HCT116 (cell line): Measurements from ENCODE around the gene SH3BGR. TPM values are rescaled to one million over a fixed set of nuclear protein-coding genes. Genes with fewer than 3 reads are reported as not detected.

Experiments used
- ATAC-seq: fragments of 200-7000 bp; cut with Tn5 transposase; 2 replicates; pipeline ENCODE4 v1.9.1; 2020; ENCODE audit warnings: mild to moderate bottlenecking, moderate library complexity
- BruUV-seq: library from RNA; stranded (reverse); fragments of 400-500 nt; replicated peaks from 2 replicates; lab custom pipeline; 2021; lab: Mats Ljungman, UMichigan
- CTCF ChIA-PET: fragments of 300-600 bp; sonication (Branson Sonifier 250); formaldehyde crosslinking; loops from one replicate; lab custom pipeline; 2021; ENCODE audit warnings: antibody characterized with exemption; lab: Charles Lee
- POLR2A ChIA-PET: fragments of 300-600, 350-600 bp; sonication (Branson Sonifier 250); formaldehyde crosslinking; loops from one replicate; lab custom pipeline; 2021; ENCODE audit warnings: antibody characterized with exemption; lab: Charles Lee
- RAD21 ChIA-PET, 2 experiments: fragments of 300-600 bp; sonication (Branson Sonifier 250); formaldehyde crosslinking; loops; one replicate each; lab custom pipeline; 2023; ENCODE audit warnings: low total read pairs in 2 of 2; ENCODE audit not compliant: uncharacterized antibody in 2 of 2, unreplicated experiment in 2 of 2, low non-redundant PET in 1 of 2; lab: Charles Lee
- DNase-seq: peaks from one replicate; pipeline ENCODE4 v3.0.0-alpha.2; 2010; ENCODE audit warnings: low read depth, low spot score
- H2AFZ ChIP-seq: fragments of 200-600 bp; shearing (Covaris generic), sonication (generic); 2 replicates; pipeline ENCODE4 v1.6.1; 2017; ENCODE audit warnings: low read depth, mixed run types, mixed read lengths, antibody characterized with exemption, low read length; ENCODE audit not compliant: poor library complexity, severe bottlenecking
- H3K27ac ChIP-seq: 2 replicates; pipeline ENCODE4 v1.5.1; 2012; ENCODE audit warnings: low read depth, low read length
- H3K27me3 ChIP-seq: fragments of 200-600 bp; sonication (generic); 2 replicates; pipeline ENCODE4 v1.6.1; 2016; ENCODE audit warnings: mixed run types, low read length, mixed read lengths; ENCODE audit not compliant: insufficient read depth
- H3K36me3 ChIP-seq, 2 experiments: fragments of 200-500 bp in 1 of 2; fragments of 200-600 bp in 1 of 2; sonication (Bioruptor generic) in 1 of 2; sonication (generic) in 1 of 2; 2 replicates each; pipeline versions ENCODE4 v1.5.1 to v1.6.1; 2014 to 2016; ENCODE audit warnings: low read length in 2 of 2, inconsistent platforms in 1 of 2, mixed read lengths in 1 of 2, mixed run types in 1 of 2; ENCODE audit not compliant: insufficient read depth in 2 of 2, control insufficient read depth in 1 of 2
- H3K4me1 ChIP-seq, 2 experiments: fragments of 200-600 bp in 1 of 2; sonication (generic) in 1 of 2; 2 replicates each; pipeline versions ENCODE4 v1.5.1 to v1.6.1; 2012 to 2017; ENCODE audit warnings: low read length in 2 of 2, inconsistent platforms in 1 of 2, mild to moderate bottlenecking in 1 of 2, mixed read lengths in 1 of 2, mixed run types in 1 of 2, moderate library complexity in 1 of 2; ENCODE audit not compliant: insufficient read depth in 2 of 2, control insufficient read depth in 1 of 2
- H3K4me2 ChIP-seq: fragments of 200-600 bp; sonication (generic); 2 replicates; pipeline ENCODE4 v1.6.1; 2017; ENCODE audit warnings: mixed run types, low read length, mixed read lengths
- H3K4me3 ChIP-seq, 2 experiments: fragments of 200-600 bp in 1 of 2; sonication (generic) in 1 of 2; replicated peaks in 1 of 2; 2 replicates each; pipeline ENCODE4 v1.5.1; 2011 to 2016; ENCODE audit warnings: low read length in 2 of 2, control low read depth in 1 of 2, low read depth in 1 of 2, mild to moderate bottlenecking in 1 of 2, mixed read lengths in 1 of 2, mixed run types in 1 of 2
- H3K79me2 ChIP-seq: fragments of 200-600 bp; sonication (generic); 2 replicates; pipeline ENCODE4 v1.6.1; 2017; ENCODE audit warnings: mild to moderate bottlenecking, mixed run types, low read length, moderate library complexity, mixed read lengths; ENCODE audit not compliant: insufficient read depth
- H3K9ac ChIP-seq: fragments of 200-600 bp; sonication (generic); 2 replicates; pipeline ENCODE4 v1.6.1; 2016; ENCODE audit warnings: low read length, mixed read lengths
- H3K9me2 ChIP-seq: fragments of 200-600 bp; sonication (generic), shearing (Covaris generic); 2 replicates; pipeline ENCODE4 v1.6.1; 2017; ENCODE audit warnings: mixed run types, mild to moderate bottlenecking, moderate library complexity; ENCODE audit not compliant: insufficient read depth
- H3K9me3 ChIP-seq, 2 experiments: fragments of 200-500 bp in 1 of 2; fragments of 200-600 bp in 1 of 2; sonication (Bioruptor generic) in 1 of 2; sonication (generic) in 1 of 2; 2 replicates each; pipeline ENCODE4 v1.6.1; 2014 to 2017; ENCODE audit warnings: low read length in 2 of 2, mixed read lengths in 2 of 2, inconsistent platforms in 1 of 2, low read depth in 1 of 2, mild to moderate bottlenecking in 1 of 2, mixed run types in 1 of 2, moderate library complexity in 1 of 2; ENCODE audit not compliant: control insufficient read depth in 1 of 2, insufficient read depth in 1 of 2
- H4K20me1 ChIP-seq: fragments of 200-600 bp; sonication (generic), shearing (Covaris generic); 2 replicates; pipeline ENCODE4 v1.6.1; 2017; ENCODE audit warnings: mixed run types, mild to moderate bottlenecking, moderate library complexity; ENCODE audit not compliant: insufficient read depth
- CBX3 ChIP-seq: IDR thresholded peaks from 2 replicates; pipeline ENCODE4 v1.6.1; 2012; ENCODE audit warnings: low read depth
- CEBPB ChIP-seq: IDR thresholded peaks from 2 replicates; pipeline ENCODE4 v1.6.1; 2012; ENCODE audit warnings: low read depth
- CTCF ChIP-seq, 3 experiments: fragments of 200-600 bp in 1 of 3; sonication (generic) in 1 of 3; IDR thresholded peaks in 2 of 3; conservative IDR thresholded peaks in 1 of 3; 2 replicates each; pipeline ENCODE4 v1.5.1; 2012 to 2017; ENCODE audit warnings: low read depth in 2 of 3, low read length in 2 of 3, antibody characterized with exemption in 1 of 3, borderline replicate concordance in 1 of 3, control low read depth in 1 of 3, mild to moderate bottlenecking in 1 of 3, mixed read lengths in 1 of 3, mixed run types in 1 of 3, moderate library complexity in 1 of 3; ENCODE audit not compliant: insufficient read depth in 1 of 3
- ELF1 ChIP-seq: IDR thresholded peaks from 2 replicates; pipeline ENCODE4 v1.6.1; 2012; ENCODE audit warnings: low read depth, borderline replicate concordance
- EZH2phosphoT487 ChIP-seq: fragments of 200-600 bp; IDR thresholded peaks from 2 replicates; pipeline ENCODE4 v1.6.1; 2018; ENCODE audit warnings: antibody characterized with exemption, borderline replicate concordance
- FOSL1 ChIP-seq: IDR thresholded peaks from 2 replicates; pipeline ENCODE4 v1.6.1; 2012; ENCODE audit warnings: low read depth
- JUND ChIP-seq: IDR thresholded peaks from 2 replicates; pipeline ENCODE4 v1.6.1; 2012
- POLR2AphosphoS5 ChIP-seq: IDR thresholded peaks from 2 replicates; pipeline ENCODE4 v1.6.1; 2011; ENCODE audit warnings: mild to moderate bottlenecking, low read depth, low read length, moderate library complexity
- RAD21 ChIP-seq: IDR thresholded peaks from 2 replicates; pipeline ENCODE4 v1.6.1; 2012; ENCODE audit warnings: low read depth, mild to moderate bottlenecking
- SIN3A ChIP-seq: IDR thresholded peaks from 2 replicates; pipeline ENCODE4 v1.6.1; 2012; ENCODE audit warnings: low read depth
- SP1 ChIP-seq: IDR thresholded peaks from 2 replicates; pipeline ENCODE4 v1.6.1; 2012; ENCODE audit warnings: low read depth
- TCF7L2 ChIP-seq: IDR thresholded peaks from 2 replicates; pipeline ENCODE4 v1.7.0; 2011; ENCODE audit warnings: borderline replicate concordance, inconsistent platforms; ENCODE audit not compliant: insufficient read depth, insufficient read length; ENCODE audit errors: extremely low read depth
- ZBTB33 ChIP-seq: IDR thresholded peaks from 2 replicates; pipeline ENCODE4 v1.6.1; 2011; ENCODE audit warnings: mild to moderate bottlenecking, low read length, moderate library complexity; ENCODE audit not compliant: insufficient replicate concordance; ENCODE audit errors: extremely low read depth
- ZFX ChIP-seq: fragments of 450-650 bp; IDR thresholded peaks from 2 replicates; pipeline ENCODE4 v1.6.1; 2017
- intact Hi-C: fragments of 100-400 bp; cut with micrococcal nuclease; formaldehyde crosslinking; loops from 2 replicates; pipeline ENCODE4 v1.10.0; 2022
- total RNA-seq: library from RNA; stranded (reverse); gene quantifications from one replicate; pipeline ENCODE4 v1.2.1, GENCODE V29; 2021; ENCODE audit not compliant: unreplicated experiment
- TF ChIP-seq, protein P1 (sequence below): IDR thresholded peaks from 2 replicates; pipeline ENCODE4 v1.6.1; 2012

SH3BGR gene
- total RNA-seq, 1 experiment from 2014 or later = 4.8 TPM

GRCh38 chr21:39489380-39489924 is 37.7 kb downstream of the SH3BGR start:
- BruUV-seq = no TSS peak
- Histone ChIP-seq H3K4me3 (no peak overlapping the region), H2AFZ (no peak overlapping the region), H3K36me3 (no peaks in the 10 kb centered on the region), H3K4me2 (no peak overlapping the region), H3K9me3 (no peaks in the 10 kb centered on the region), H4K20me1 (no peaks in the 10 kb centered on the region), H3K9ac (no peak overlapping the region), H3K27me3 (no peaks in the 10 kb centered on the region), H3K79me2 (no peaks in the 10 kb centered on the region), H3K27ac (no peak overlapping the region), H3K9me2 (no peaks in the 10 kb centered on the region), H3K4me1 (no peaks in the 10 kb centered on the region)
- CTCF ChIA-PET = no interaction called here
- POLR2A ChIA-PET = no interaction called here
- no peak for TF ChIP-seq ELF1
- no peak for TF ChIP-seq CTCF (IDR thresholded peaks at IDR 0.05 in 2 of 3, conservative IDR thresholded peaks at IDR 0.05 in 1 of 3; ENCODE audit: borderline replicate concordance in 1 of 3, insufficient read depth in 1 of 3, low read depth in 2 of 3, low read length in 2 of 3)
- TF ChIP-seq FOSL1 = no peak
- TF ChIP-seq POLR2AphosphoS5 = no peak
- no peak for TF ChIP-seq ZFX
- TF ChIP-seq CEBPB = no peak
- no peak for TF ChIP-seq SIN3A
- no peak for TF ChIP-seq SP1
- TF ChIP-seq EZH2phosphoT487 = no peak
- TF ChIP-seq RAD21 = no peak
- no peak for TF ChIP-seq JUND
- no peak for TF ChIP-seq ZBTB33
- TF ChIP-seq TCF7L2 = no peak
- TF ChIP-seq, protein P1, sequence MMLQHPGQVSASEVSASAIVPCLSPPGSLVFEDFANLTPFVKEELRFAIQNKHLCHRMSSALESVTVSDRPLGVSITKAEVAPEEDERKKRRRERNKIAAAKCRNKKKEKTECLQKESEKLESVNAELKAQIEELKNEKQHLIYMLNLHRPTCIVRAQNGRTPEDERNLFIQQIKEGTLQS = no peak
- TF ChIP-seq CBX3 = no peak
- DNase-seq (no peak), ATAC-seq (no peak)
- RAD21 ChIA-PET = no interaction called here
- intact Hi-C loops = no loop called here
